Endothelial cell of umbilical vein (primary cell): ENCODE data around the gene HAP1.

Experiments
- EZH2 ChIP-seq: IDR thresholded peaks from 2 replicates; pipeline ENCODE4 v1.6.1; 2012; ENCODE audit warnings: borderline replicate concordance, low read depth, mild to moderate bottlenecking, moderate library complexity, low read length, inconsistent platforms; ENCODE audit not compliant: severe bottlenecking
- FOS ChIP-seq: IDR thresholded peaks from 2 replicates; pipeline ENCODE4 v1.6.1; 2011; ENCODE audit warnings: mild to moderate bottlenecking, low read length, moderate library complexity, borderline replicate concordance; ENCODE audit not compliant: insufficient read depth
- JUN ChIP-seq: IDR thresholded peaks from 2 replicates; pipeline ENCODE4 v1.6.1; 2011; ENCODE audit warnings: borderline replicate concordance, low read depth; ENCODE audit not compliant: insufficient read length, insufficient read depth
- MYC ChIP-seq: IDR thresholded peaks from one replicate; pipeline ENCODE4 v1.6.1; 2011; ENCODE audit warnings: mild to moderate bottlenecking, low read depth, low read length
- POLR2A ChIP-seq: IDR thresholded peaks from 2 replicates; pipeline ENCODE4 v1.6.1; 2012; ENCODE audit warnings: low read depth, mild to moderate bottlenecking, control low read depth, low read length
- POLR2AphosphoS5 ChIP-seq: IDR thresholded peaks from 2 replicates; pipeline ENCODE4 v1.6.1; 2012; ENCODE audit warnings: low read depth, mild to moderate bottlenecking, control low read depth, low read length, moderate library complexity; ENCODE audit not compliant: insufficient read depth
- TF ChIP-seq, protein P1 (sequence below): IDR thresholded peaks from 2 replicates; pipeline ENCODE4 v1.6.1; 2011; ENCODE audit not compliant: insufficient read depth, insufficient read length
- TF ChIP-seq, protein P2 (sequence below), 2 donors: IDR thresholded peaks; 1 replicate in 1 of 2; 2 replicates in 1 of 2; pipeline ENCODE4 v1.5.1; 2011; ENCODE audit warnings: low read length in 2 of 2, mild to moderate bottlenecking in 2 of 2, moderate library complexity in 2 of 2, control low read depth in 1 of 2, inconsistent platforms in 1 of 2, low read depth in 1 of 2; ENCODE audit not compliant: insufficient read depth in 1 of 2; ENCODE audit errors: extremely low read depth in 1 of 2

DNA sequence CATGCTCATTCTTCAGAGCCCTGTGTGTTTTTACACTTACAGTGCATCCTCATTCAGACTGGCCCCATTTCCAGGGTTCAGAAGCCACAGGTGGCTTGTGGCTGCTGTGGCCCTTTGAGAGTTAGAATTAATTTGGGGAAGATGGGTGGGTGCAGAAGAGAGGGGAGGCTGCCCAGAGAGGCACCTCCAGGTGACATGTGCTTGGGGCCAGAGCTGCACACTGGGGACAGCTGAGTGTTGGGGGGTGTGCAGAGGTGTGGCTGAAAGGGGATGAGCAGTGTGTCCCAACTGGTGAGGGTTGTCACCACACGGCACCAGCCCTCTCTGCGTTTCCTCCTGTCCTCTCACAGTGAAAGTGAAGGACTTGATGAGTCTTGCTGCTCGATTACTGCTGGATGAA is 52.7 kb downstream of the HAP1 start:
- TF ChIP-seq, protein P1, sequence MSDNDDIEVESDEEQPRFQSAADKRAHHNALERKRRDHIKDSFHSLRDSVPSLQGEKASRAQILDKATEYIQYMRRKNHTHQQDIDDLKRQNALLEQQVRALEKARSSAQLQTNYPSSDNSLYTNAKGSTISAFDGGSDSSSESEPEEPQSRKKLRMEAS, result no peak
- TF ChIP-seq POLR2A (no peak), JUN (no peak), EZH2 (no peak), MYC (no peak), FOS (no peak), POLR2AphosphoS5 (no peak)
- TF ChIP-seq, protein P2, sequence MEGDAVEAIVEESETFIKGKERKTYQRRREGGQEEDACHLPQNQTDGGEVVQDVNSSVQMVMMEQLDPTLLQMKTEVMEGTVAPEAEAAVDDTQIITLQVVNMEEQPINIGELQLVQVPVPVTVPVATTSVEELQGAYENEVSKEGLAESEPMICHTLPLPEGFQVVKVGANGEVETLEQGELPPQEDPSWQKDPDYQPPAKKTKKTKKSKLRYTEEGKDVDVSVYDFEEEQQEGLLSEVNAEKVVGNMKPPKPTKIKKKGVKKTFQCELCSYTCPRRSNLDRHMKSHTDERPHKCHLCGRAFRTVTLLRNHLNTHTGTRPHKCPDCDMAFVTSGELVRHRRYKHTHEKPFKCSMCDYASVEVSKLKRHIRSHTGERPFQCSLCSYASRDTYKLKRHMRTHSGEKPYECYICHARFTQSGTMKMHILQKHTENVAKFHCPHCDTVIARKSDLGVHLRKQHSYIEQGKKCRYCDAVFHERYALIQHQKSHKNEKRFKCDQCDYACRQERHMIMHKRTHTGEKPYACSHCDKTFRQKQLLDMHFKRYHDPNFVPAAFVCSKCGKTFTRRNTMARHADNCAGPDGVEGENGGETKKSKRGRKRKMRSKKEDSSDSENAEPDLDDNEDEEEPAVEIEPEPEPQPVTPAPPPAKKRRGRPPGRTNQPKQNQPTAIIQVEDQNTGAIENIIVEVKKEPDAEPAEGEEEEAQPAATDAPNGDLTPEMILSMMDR (IDR thresholded peaks at IDR 0.05; ENCODE audit: extremely low read depth in 1 of 2, insufficient read depth in 1 of 2, low read depth in 1 of 2, low read length in 2 of 2), result no peak
